Measurements from ENCODE around the gene CXXC1.
"Not testable (repeated sequence)": the region's sequence is repeated elsewhere in the genome, so short reads cannot be mapped to it uniquely, and the experiment has no call there.

CXXC1 gene

GRCh38 chr18:50297621-50298442 is 10.3 kb upstream of the CXXC1 start:
- Histone ChIP-seq H3K27me3 (ENCODE audit: control insufficient read depth, insufficient read depth, low read length) (peaks cover 2% of the 10 kb centered on the region), H3K9ac (ENCODE audit: low read length) (no peak overlapping the region), H3K4me1 (ENCODE audit: control insufficient read depth, insufficient read depth, low read length) (no peaks in the 10 kb centered on the region; the same call in 1 of the 2 replicates), H3K27ac (ENCODE audit: low read depth, low read length) (no peak overlapping the region), H3K9me3 (ENCODE audit: control insufficient read depth, insufficient read depth, low read depth, low read length) (no peaks in the 10 kb centered on the region), H3K4me3 (ENCODE audit: low read depth, low read length) (peak overlapping the region; percentile 65), H3K36me3 (ENCODE audit: control insufficient read depth, insufficient read depth, low read length) (no peaks in the 10 kb centered on the region)

- H3K9ac ChIP-seq (ENCODE audit: low read length), result no peak overlapping the region
- H3K9me3 ChIP-seq (ENCODE audit: control insufficient read depth, insufficient read depth, low read depth, low read length), result no peaks in the 10 kb centered on the region
- H3K27me3 ChIP-seq (ENCODE audit: control insufficient read depth, insufficient read depth, low read length), result no peaks in the 10 kb centered on the region
- no peaks in the 10 kb centered on the region for H3K36me3 ChIP-seq (ENCODE audit: control insufficient read depth, insufficient read depth, low read length)
- no peak overlapping the region for H3K4me3 ChIP-seq (ENCODE audit: low read depth, low read length)
- H3K4me1 ChIP-seq (ENCODE audit: control insufficient read depth, insufficient read depth, low read length), result no peaks in the 10 kb centered on the region
- H3K27ac ChIP-seq (ENCODE audit: low read depth, low read length), result no peak overlapping the region
Measured at GRCh38 chr18:50293039-50293438, 5.5 kb upstream of the CXXC1 start.

GRCh38 chr18:50289108-50289443 is 1.6 kb upstream of the CXXC1 start:
- peaks cover 4% of the 10 kb centered on the region; the same call in 1 of the 2 replicates for H3K4me1 ChIP-seq (ENCODE audit: control insufficient read depth, insufficient read depth, low read length)
- no peak overlapping the region for H3K4me3 ChIP-seq (ENCODE audit: low read depth, low read length)
- H3K27ac ChIP-seq (ENCODE audit: low read depth, low read length), result no peak overlapping the region
- H3K9ac ChIP-seq (ENCODE audit: low read length), result no peak overlapping the region
- peaks cover 18% of the 10 kb centered on the region for H3K36me3 ChIP-seq (ENCODE audit: control insufficient read depth, insufficient read depth, low read length)
- no peaks in the 10 kb centered on the region for H3K9me3 ChIP-seq (ENCODE audit: control insufficient read depth, insufficient read depth, low read depth, low read length)
- no peaks in the 10 kb centered on the region for H3K27me3 ChIP-seq (ENCODE audit: control insufficient read depth, insufficient read depth, low read length)

- Histone ChIP-seq H3K36me3 (ENCODE audit: control insufficient read depth, insufficient read depth, low read length) (peaks cover 23% of the 10 kb centered on the region), H3K4me3 (ENCODE audit: low read depth, low read length) (peak overlapping the region; percentile 89)
- H3K4me1 ChIP-seq (ENCODE audit: control insufficient read depth, insufficient read depth, low read length); H3K9ac ChIP-seq (ENCODE audit: low read length); H3K27ac ChIP-seq (ENCODE audit: low read depth, low read length); H3K27me3 ChIP-seq (ENCODE audit: control insufficient read depth, insufficient read depth, low read length); H3K9me3 ChIP-seq (ENCODE audit: control insufficient read depth, insufficient read depth, low read depth, low read length): not testable (repeated sequence)
Measured at GRCh38 chr18:50288348-50289107, 1.0 kb upstream of the CXXC1 start.

- Histone ChIP-seq H3K36me3 (ENCODE audit: control insufficient read depth, insufficient read depth, low read length) (peaks cover 37% of the 10 kb centered on the region), H3K9ac (ENCODE audit: low read length) (peak overlapping the region; percentile 66), H3K9me3 (ENCODE audit: control insufficient read depth, insufficient read depth, low read depth, low read length) (no peaks in the 10 kb centered on the region), H3K27me3 (ENCODE audit: control insufficient read depth, insufficient read depth, low read length) (no peaks in the 10 kb centered on the region), H3K4me3 (ENCODE audit: low read depth, low read length) (peak overlapping the region; percentile 89), H3K27ac (ENCODE audit: low read depth, low read length) (no peak overlapping the region), H3K4me1 (ENCODE audit: control insufficient read depth, insufficient read depth, low read length) (peaks cover 5% of the 10 kb centered on the region; the same call in 1 of the 2 replicates)
Measured at GRCh38 chr18:50287028-50287440, 458 bp downstream of the CXXC1 start.

GRCh38 chr18:50286391-50287027 is 983 bp downstream of the CXXC1 start:
- no peak overlapping the region for H3K27ac ChIP-seq (ENCODE audit: low read depth, low read length)
- peak overlapping the region; percentile 66 for H3K9ac ChIP-seq (ENCODE audit: low read length)

GRCh38 chr18:50285631-50286321 is 1.7 kb downstream of the CXXC1 start:
- Histone ChIP-seq H3K4me1 (ENCODE audit: control insufficient read depth, insufficient read depth, low read length) (peaks cover 6% of the 10 kb centered on the region; the same call in 1 of the 2 replicates), H3K27me3 (ENCODE audit: control insufficient read depth, insufficient read depth, low read length) (no peaks in the 10 kb centered on the region), H3K9ac (ENCODE audit: low read length) (no peak overlapping the region), H3K36me3 (ENCODE audit: control insufficient read depth, insufficient read depth, low read length) (peaks cover 37% of the 10 kb centered on the region), H3K4me3 (ENCODE audit: low read depth, low read length) (peak overlapping the region; percentile 89; the same call in 1 of the 2 replicates), H3K27ac (ENCODE audit: low read depth, low read length) (no peak overlapping the region), H3K9me3 (ENCODE audit: control insufficient read depth, insufficient read depth, low read depth, low read length) (no peaks in the 10 kb centered on the region)

More at GRCh38 chr18:50286391-50287027, 983 bp downstream of the CXXC1 start:
- peaks cover 37% of the 10 kb centered on the region for H3K36me3 ChIP-seq (ENCODE audit: control insufficient read depth, insufficient read depth, low read length)
- H3K9me3 ChIP-seq (ENCODE audit: control insufficient read depth, insufficient read depth, low read depth, low read length), result no peaks in the 10 kb centered on the region
- H3K4me3 ChIP-seq (ENCODE audit: low read depth, low read length), result peak overlapping the region; percentile 89
- H3K4me1 ChIP-seq (ENCODE audit: control insufficient read depth, insufficient read depth, low read length), result peaks cover 6% of the 10 kb centered on the region; the same call in 1 of the 2 replicates
- H3K27me3 ChIP-seq (ENCODE audit: control insufficient read depth, insufficient read depth, low read length), result no peaks in the 10 kb centered on the region

GRCh38 chr18:50285071-50285470 is 2.4 kb downstream of the CXXC1 start:
- peaks cover 37% of the 10 kb centered on the region for H3K36me3 ChIP-seq (ENCODE audit: control insufficient read depth, insufficient read depth, low read length)
- no peak overlapping the region for H3K9ac ChIP-seq (ENCODE audit: low read length)
- no peak overlapping the region for H3K27ac ChIP-seq (ENCODE audit: low read depth, low read length)
- no peak overlapping the region for H3K4me3 ChIP-seq (ENCODE audit: low read depth, low read length)
- H3K4me1 ChIP-seq (ENCODE audit: control insufficient read depth, insufficient read depth, low read length), result peaks cover 11% of the 10 kb centered on the region
- H3K9me3 ChIP-seq (ENCODE audit: control insufficient read depth, insufficient read depth, low read depth, low read length), result no peaks in the 10 kb centered on the region
- H3K27me3 ChIP-seq (ENCODE audit: control insufficient read depth, insufficient read depth, low read length), result no peaks in the 10 kb centered on the region

GRCh38 chr18:50284255-50284885 is 3.1 kb downstream of the CXXC1 start:
- Histone ChIP-seq H3K36me3 (ENCODE audit: control insufficient read depth, insufficient read depth, low read length) (peaks cover 43% of the 10 kb centered on the region), H3K27ac (ENCODE audit: low read depth, low read length) (no peak overlapping the region), H3K9ac (ENCODE audit: low read length) (no peak overlapping the region)

GRCh38 chr18:50283469-50284209 is 3.9 kb downstream of the CXXC1 start:
- Histone ChIP-seq H3K36me3 (ENCODE audit: control insufficient read depth, insufficient read depth, low read length) (peaks cover 50% of the 10 kb centered on the region), H3K9ac (ENCODE audit: low read length) (no peak overlapping the region), H3K4me3 (ENCODE audit: low read depth, low read length) (no peak overlapping the region), H3K4me1 (ENCODE audit: control insufficient read depth, insufficient read depth, low read length) (peaks cover 11% of the 10 kb centered on the region), H3K27me3 (ENCODE audit: control insufficient read depth, insufficient read depth, low read length) (no peaks in the 10 kb centered on the region), H3K9me3 (ENCODE audit: control insufficient read depth, insufficient read depth, low read depth, low read length) (no peaks in the 10 kb centered on the region), H3K27ac (ENCODE audit: low read depth, low read length) (no peak overlapping the region)

More at GRCh38 chr18:50284255-50284885, 3.1 kb downstream of the CXXC1 start:
- H3K4me3 ChIP-seq (ENCODE audit: low read depth, low read length), result no peak overlapping the region
- H3K9me3 ChIP-seq (ENCODE audit: control insufficient read depth, insufficient read depth, low read depth, low read length), result no peaks in the 10 kb centered on the region
- peaks cover 11% of the 10 kb centered on the region for H3K4me1 ChIP-seq (ENCODE audit: control insufficient read depth, insufficient read depth, low read length)
- no peaks in the 10 kb centered on the region for H3K27me3 ChIP-seq (ENCODE audit: control insufficient read depth, insufficient read depth, low read length)

Measured in HUES6 (cell line).